GM23248 (cell line): Measurements from ENCODE around the gene ACAP2.

ENCODE experiments used
- EZH2 ChIP-seq: fragments of 200-600 bp; sonication (generic); IDR thresholded peaks from 2 replicates; pipeline ENCODE4 v1.6.1; 2018; ENCODE audit warnings: antibody characterized with exemption, mild to moderate bottlenecking; ENCODE audit not compliant: insufficient read depth, poor library complexity, severe bottlenecking
- EZH2phosphoT487 ChIP-seq: fragments of 200-600 bp; sonication (generic); IDR thresholded peaks from 2 replicates; pipeline ENCODE4 v1.6.1; 2018; ENCODE audit warnings: antibody characterized with exemption, moderate library complexity, mild to moderate bottlenecking, low read depth; ENCODE audit not compliant: insufficient read depth

DNA sequence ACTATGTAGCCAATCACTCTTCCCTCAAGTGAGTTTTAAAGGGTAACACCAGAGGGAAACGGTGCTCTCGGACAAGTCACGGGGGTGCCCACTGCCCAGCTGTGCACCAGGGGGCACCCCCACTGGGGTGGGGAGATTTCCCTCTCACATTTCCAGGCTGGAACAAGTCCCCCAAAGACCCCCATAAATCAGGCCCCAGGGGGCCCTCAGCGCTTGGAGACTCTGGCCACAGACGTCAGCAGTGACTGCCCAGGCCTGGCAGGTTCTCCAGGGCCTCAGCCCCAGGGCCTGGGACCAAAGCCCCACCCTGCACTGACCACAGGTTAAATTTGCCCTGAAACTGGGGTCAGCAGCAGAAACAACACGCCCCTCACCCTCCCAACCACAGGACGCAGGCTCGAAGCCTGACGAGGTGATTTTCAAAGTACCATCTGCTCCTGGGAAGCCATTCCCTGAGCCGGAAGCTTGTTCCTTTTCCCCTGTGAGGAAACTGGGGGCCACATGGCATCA, 188.8 kb downstream of the ACAP2 start:
- TF ChIP-seq EZH2 (no peak), EZH2phosphoT487 (no peak)
